Lower leg skin (tissue), 3 donors: ENCODE results near the gene CAMTA1.

Source experiments
- POLR2A ChIP-seq, 2 donors: fragments of 450-650 bp; IDR thresholded peaks; one replicate each; pipeline ENCODE4 v1.6.1; 2016 to 2017; ENCODE audit warnings: antibody characterized with exemption in 2 of 2, mild to moderate bottlenecking in 1 of 2, moderate library complexity in 1 of 2
- TF ChIP-seq, protein P1 (sequence below), 3 donors: fragments of 450-650 bp; IDR thresholded peaks; one replicate each; pipeline ENCODE4 v1.5.1; 2016; ENCODE audit warnings: antibody characterized with exemption in 3 of 3, mild to moderate bottlenecking in 3 of 3, moderate library complexity in 2 of 3

DNA sequence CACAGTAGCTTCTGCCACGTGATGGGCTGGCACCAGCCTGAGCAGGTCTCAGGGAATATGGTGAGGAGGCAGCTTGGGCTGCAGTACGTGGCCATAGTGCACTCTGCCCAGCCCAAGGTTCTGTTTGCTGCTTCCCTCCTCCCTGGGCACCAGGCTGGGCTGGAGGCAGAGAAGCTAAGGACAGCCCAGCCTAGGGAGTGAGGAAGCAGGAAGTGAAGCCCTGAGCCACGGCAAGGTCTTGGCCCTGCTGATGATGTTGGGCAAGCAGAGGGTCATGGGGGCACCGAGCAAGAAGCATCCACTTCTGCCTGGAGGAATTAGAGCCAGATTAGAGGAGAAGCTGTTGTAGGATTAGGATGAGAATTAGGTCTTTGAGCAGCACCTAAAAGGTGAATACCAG lies 659.1 kb downstream of the CAMTA1 start:
- no peak for TF ChIP-seq POLR2A (IDR thresholded peaks at IDR 0.05)
- TF ChIP-seq, protein P1, sequence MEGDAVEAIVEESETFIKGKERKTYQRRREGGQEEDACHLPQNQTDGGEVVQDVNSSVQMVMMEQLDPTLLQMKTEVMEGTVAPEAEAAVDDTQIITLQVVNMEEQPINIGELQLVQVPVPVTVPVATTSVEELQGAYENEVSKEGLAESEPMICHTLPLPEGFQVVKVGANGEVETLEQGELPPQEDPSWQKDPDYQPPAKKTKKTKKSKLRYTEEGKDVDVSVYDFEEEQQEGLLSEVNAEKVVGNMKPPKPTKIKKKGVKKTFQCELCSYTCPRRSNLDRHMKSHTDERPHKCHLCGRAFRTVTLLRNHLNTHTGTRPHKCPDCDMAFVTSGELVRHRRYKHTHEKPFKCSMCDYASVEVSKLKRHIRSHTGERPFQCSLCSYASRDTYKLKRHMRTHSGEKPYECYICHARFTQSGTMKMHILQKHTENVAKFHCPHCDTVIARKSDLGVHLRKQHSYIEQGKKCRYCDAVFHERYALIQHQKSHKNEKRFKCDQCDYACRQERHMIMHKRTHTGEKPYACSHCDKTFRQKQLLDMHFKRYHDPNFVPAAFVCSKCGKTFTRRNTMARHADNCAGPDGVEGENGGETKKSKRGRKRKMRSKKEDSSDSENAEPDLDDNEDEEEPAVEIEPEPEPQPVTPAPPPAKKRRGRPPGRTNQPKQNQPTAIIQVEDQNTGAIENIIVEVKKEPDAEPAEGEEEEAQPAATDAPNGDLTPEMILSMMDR (IDR thresholded peaks at IDR 0.05) = no peak
